ENCODE results near the gene UBE3C.

GRCh38 chr7:157125376-157126223 is 13.1 kb upstream of the UBE3C start:
- TF ChIP-seq TAF1 (IDR thresholded peaks at IDR 0.05; ENCODE audit: borderline replicate concordance, insufficient read depth, low read length) (no peak), POLR2AphosphoS5 (IDR thresholded peaks at IDR 0.05; ENCODE audit: low read depth, low read length) (no peak), REST (IDR thresholded peaks at IDR 0.05; ENCODE audit: insufficient read depth in 1 of 2, low read depth in 2 of 2, low read length in 2 of 2) (no peak), SIN3A (IDR thresholded peaks at IDR 0.05; ENCODE audit: borderline replicate concordance, insufficient read depth, low read length) (no peak)
